Activated CD4-positive, CD25-positive, alpha-beta regulatory T cell (primary cell): ENCODE results near the gene HSF4.
"Not testable (repeated sequence)": the region's sequence is repeated elsewhere in the genome, so short reads cannot be mapped to it uniquely, and the experiment has no call there.

Experiments
- DNase-seq, 4 experiments: peaks; one replicate each; lab custom pipeline; 2025; lab: John Stamatoyannopoulos, UW

HSF4 gene, protein sequence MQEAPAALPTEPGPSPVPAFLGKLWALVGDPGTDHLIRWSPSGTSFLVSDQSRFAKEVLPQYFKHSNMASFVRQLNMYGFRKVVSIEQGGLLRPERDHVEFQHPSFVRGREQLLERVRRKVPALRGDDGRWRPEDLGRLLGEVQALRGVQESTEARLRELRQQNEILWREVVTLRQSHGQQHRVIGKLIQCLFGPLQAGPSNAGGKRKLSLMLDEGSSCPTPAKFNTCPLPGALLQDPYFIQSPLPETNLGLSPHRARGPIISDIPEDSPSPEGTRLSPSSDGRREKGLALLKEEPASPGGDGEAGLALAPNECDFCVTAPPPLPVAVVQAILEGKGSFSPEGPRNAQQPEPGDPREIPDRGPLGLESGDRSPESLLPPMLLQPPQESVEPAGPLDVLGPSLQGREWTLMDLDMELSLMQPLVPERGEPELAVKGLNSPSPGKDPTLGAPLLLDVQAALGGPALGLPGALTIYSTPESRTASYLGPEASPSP

DNA sequence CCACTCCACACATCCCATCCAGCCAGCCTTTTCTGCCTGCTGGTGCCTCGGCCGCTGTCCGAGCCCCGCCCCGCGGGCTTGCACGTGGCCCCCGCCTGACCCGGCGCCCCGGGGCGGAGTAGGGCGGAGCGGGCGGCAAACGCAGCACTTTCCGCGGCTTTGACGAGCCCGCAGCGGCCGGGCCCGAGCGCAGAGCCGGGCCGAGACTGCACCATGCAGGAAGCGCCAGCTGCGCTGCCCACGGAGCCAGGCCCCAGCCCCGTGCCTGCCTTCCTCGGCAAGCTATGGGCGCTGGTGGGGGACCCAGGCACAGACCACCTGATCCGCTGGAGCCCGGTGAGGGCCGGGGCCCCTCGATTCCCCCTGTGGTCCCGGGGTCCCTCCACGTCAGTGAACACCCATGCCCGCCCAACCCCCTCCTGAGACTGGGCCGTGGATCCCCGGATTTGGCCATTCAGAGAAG lies at the start of gene HSF4:
TSS of gene HSF4 (plus strand) at position 147 of the 463 bp plus-strand sequence. CDS start at position 214, 67 bp downstream.
- DNase-seq: no peak

DNA sequence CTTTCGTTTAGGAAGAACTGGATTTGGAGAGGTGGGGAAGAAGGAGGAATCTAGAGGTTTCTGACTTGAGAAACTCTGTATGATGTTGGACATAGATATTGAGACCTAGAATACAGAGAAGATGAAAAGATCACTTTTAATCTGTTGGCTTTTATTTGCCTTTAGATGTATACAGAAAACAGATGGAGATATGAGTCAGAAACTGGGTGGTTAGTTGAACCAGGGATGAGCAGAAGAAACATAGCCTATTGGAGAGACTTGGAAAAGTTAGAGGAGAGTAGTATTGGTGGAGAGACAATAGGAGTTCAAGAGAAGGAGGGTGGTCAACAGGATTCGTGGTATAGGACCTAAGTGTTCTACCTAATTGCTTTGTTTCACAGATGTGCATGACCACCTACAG lies 49.8 kb upstream of the HSF4 start:
- no peak for DNase-seq

DNA sequence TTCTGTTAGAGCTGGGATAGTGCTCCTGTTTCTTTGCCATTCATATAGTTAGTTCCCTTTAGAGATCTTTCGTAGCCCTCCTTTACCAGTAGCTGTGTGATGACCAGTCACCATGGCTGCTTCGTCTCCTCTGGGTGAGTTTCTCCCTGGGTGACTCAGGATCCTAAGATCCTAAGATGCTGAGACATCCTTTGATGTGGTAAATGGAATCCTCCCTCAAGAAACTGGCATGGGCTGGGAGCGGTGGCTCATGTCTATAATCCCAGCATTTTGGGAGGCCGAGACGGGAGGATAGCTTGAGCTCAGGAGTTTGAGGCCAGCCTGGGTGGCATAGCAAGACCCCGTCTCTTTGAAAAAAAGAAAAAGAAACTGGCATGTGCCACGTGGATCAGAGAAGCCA lies 48.9 kb upstream of the HSF4 start:
- no peak for DNase-seq

DNA sequence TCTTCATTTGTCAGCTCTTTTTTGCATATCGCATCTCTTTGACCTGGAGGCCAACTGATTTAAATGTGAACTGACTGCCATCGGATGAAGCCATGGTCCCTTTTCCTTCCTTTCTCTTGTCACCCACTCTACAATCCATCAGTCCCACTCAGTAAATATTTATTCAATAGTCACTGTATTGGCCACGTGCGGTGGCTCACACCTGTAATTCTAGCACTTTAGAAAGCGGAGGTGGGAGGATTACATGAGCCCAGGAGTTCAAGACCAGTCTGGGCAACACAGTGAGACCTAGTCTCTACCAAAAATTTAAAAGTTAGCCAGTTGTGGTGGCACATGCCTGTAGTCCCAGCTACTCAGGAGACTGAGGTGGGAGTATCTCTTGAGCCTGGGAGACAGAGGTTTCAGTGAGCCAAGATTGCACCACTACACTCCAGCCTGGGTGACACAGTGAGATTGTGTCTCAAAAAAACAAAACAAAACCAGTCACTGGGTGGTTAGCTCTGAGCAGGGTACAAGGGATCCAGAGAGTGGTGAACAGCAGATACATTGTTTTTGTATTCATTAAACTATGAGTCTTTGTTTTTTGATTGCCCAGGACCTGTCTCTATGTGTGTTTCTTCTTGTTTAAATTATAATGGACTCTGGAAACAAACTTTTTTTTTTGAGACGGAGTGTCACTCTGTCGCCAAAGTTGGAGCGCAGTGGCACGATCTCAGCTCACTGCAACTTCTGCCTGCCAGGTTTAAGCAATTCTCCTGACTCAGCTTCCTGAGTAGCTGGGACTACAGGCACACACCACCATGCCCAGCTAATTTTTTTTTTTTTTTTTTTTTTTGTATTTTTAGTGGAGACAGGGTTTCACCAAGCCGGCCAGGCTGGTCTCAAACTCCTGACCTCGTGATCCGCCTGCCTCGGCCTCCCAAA lies 47.9 kb upstream of the HSF4 start:
- no peak for DNase-seq

DNA sequence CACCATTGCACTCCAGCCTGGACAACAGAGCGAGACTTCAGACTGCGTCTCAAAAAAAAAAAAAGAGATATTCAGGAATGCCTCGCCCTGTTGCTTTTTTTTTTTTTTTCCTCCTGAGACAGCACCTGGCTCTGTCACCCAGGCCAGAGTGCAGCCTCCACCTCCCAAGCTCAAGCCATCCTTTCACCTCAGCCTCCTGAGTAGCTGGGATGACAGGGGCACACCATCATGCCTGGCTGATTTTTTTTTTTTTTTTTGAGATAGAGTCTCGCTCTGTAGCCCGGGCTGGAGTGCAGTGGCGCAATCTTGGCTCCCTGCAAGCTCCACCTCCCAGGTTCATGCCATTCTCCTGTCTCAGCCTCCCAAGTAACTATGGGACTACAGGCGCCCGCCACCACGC lies 46.8 kb upstream of the HSF4 start:
- no peak for DNase-seq

DNA sequence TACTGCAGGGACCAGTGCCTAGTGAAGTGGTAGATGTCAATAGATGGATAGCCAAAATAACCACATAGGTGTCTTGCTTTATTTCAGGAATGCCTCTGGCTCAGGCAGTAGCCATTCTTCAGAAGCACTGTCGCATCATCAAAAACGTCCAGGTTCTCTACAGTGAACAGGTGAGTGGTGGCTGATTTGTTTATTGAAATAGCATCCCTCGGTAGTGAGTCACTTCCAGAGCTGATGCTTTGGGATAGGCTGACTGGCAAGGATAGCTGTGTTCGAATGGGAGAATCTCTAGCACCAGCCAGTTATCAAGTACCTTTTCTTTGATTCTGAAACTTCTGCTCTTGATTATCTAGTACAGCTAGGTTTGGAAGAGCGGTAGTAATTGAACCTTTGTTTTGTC lies 44.5 kb upstream of the HSF4 start:
- DNase-seq: no peak

DNA sequence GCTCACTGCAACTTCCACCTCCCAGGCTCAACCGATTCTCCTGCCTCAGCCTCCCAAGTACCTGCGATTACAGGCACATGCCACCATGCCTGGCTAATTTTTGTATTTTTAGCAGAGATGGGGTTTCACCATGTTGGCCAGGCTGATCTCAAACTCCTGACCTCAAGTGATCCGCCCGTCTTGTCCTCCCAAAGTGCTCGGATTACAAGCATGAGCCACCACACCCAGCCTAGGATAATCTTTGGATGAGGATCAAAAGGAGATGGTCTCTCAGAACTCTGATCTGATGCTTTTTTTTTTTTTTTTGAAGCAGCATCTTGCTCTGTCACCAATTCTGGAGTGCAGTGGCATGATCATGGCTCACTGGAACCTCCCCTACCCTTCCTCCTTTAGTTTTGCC lies 41.7 kb upstream of the HSF4 start:
- not testable (repeated sequence) for DNase-seq

DNA sequence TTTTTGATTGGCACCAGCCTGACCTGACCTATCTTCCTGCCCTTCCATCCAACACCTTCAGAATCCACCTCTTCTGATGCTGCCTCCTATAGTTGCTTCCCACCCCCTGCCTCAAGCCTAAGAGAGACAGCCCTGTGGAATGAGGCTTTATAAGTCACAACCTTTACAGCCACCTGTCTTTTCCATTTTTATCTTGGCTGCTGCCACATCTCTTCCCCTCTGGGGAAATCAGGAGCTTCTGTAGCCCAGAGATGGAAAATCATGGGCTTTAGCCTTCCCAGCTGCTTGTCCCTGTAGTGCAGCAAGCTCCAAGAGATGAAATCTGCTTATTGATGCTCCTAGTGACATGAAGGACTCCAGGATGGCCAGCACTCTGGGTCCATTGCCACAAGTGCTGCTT lies 36.1 kb upstream of the HSF4 start:
- DNase-seq: no peak

DNA sequence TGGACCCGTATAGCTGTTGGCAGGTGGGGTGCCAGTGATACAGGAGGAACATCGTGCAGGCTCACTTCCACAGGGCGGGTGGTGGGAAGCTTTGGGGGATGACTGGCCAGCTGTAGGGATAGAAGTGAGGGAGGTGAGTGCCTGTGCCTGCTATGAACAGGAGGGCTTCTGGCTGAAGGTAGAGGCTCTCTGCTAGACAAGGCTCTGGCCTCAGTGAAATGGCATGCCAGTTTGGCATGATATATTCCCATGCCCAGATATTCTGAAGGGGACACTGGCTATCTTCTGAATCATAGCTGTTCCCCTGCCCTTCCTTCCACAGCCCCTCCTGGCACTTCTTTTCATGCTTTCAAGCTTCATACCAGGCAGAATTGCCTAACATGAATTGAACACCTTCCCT lies 35.7 kb upstream of the HSF4 start:
- no peak for DNase-seq

DNA sequence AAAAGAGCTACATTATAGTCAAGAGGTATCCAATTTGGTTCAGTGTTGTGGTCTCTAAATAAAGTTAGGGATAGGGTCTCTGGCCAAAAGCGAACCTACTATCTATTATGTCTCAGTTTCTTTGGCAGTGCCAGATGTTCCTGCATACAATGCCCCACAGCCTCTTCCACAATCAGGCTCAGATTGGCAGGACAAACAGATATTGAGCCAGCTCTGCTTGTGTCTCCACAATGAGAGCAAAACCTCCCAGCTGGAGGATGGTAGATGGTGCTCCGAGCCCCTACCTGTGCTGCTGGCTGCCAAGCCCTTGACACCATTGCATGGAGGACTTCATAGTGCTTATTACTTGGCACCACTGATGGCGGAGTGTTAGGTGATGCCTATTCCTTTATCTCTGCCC lies 35.1 kb upstream of the HSF4 start:
- no peak for DNase-seq

DNA sequence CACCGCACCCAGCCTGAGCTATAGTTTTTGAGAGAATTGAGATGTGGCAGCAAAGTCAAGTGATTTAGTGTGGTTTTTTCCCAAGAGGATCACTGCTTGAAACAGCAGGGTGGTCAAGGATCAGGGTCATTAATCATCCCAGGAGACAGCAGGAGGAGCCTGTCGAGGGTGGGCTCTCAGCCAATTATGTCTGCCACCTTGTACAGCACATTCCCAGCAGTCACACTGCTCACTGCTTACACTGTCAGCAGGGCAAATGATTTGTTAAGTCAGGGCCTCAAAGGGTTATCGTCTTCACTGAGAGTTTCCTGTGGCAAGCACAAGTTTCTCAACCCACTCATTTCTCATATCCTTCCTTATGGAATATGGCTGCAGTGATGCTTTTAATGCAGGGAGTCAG lies 26.9 kb upstream of the HSF4 start:
- DNase-seq: no peak

DNA sequence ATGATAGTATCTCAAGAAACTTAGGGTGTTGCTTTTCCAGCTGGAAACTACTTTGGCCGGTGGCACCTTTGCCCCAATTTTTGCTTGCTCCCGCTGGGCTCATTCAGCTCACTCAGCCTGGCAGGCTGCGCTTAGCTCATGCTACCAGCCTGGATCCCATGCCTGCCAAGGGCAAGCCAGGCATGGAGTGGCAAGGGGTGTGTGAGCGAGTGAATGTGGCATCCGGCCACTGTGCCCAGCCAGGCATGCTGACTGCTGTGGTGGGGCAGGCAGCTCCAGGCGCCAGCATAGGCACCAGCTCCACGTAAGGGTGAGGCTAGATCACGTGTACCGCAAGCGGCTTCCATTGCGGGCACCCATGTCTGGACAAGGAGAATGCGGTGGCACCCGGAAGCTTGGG lies 23.2 kb upstream of the HSF4 start:
- DNase-seq: no peak

DNA sequence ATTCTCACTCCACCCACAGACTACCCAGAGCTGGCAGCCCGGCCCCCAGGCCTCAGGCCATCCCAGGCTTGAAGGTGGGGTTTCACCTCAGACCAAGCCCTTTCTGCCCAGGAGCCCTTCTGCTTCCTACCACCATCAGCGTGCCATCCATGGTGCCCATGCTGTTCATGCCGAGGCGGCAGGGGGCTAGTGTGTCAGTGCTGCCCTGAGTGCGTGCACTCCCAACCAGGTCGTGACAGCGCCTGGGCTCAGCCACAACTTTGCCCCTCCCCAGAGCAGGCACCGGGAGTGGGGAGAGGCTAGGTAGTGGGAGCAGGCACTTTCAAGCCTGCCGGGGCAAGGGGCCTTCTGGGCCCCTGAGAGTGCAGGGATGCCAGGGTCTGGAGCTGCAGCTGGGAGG lies 22.2 kb upstream of the HSF4 start:
- no peak for DNase-seq

DNA sequence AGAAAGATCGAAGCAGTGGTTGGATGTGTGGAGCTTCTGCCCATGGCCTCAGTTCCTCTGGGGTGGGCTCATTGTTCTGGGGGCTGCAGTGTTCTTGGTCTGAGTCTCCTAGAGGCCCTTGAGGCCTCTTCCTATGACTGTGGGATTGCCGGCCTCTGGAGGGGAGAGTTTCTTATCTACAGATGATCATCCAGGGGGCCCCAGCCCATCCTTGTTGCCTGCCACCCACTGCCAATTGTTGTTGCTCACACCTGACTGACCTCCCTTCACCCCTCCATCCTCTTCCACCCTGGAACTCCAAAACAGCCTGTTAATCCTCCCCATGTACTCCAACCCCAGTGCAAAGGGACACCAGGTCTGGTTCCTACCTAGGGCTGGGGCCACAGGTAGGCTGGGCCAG lies 19.6 kb upstream of the HSF4 start:
- no peak for DNase-seq

DNA sequence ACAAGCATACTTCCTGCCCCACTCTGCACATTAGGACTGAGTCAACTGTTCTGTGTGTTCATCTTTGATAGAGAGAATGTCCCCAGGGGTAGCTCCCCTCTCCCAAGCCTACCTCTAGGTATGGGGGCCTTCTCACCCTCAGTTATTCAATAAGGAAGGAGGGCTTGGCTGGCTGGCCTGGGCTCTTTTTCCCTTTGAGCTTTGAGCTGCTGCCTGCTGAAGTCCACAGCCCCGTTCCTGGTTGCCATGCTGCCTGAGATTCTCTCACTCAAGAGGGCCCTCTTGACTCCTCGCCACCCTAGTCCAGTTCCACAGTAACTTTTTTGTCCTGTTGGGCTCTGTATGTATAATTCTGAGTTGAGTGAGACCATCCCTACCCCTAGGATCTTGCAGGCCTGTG lies 18.8 kb upstream of the HSF4 start:
- no peak for DNase-seq

DNA sequence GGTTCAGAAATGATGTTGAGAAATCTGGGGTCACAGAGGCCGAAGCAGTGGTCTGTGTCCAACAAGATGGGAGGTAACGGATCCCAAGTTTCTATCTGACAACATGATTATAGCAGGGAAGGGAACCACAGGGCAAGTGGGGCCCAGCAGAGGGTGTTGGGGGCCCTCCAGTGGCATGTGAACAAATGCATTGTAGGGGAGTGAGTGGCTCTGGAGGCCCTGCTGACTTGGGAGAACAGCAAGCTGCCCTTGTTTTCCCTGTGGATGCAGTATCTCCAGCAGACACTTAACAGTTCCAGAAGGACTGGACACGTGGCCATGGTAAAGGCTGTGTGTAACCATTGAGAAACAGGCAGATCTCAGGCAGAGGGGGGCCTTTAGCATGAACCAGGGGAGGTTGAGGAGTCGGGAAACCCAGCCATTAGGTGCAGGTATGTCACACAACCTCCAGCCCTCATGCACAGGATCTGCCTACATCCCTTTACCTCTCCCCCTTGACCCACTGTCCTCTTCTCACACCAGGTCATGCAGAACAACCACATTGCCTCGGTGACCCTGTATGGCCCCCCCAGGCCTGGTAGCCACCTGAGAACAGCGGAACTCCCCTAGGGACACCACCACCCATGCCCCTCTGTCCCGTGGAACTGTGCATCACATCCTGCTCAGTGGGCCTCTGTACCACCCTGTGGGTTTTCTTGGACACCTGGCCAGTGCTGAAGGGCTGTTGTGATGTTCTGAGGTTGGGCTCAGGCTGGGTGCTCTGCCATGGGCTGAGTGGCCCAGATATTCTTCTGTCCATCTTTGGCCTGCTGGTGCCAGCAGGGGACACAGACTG lies 17.8 kb upstream of the HSF4 start:
- DNase-seq: no peak

DNA sequence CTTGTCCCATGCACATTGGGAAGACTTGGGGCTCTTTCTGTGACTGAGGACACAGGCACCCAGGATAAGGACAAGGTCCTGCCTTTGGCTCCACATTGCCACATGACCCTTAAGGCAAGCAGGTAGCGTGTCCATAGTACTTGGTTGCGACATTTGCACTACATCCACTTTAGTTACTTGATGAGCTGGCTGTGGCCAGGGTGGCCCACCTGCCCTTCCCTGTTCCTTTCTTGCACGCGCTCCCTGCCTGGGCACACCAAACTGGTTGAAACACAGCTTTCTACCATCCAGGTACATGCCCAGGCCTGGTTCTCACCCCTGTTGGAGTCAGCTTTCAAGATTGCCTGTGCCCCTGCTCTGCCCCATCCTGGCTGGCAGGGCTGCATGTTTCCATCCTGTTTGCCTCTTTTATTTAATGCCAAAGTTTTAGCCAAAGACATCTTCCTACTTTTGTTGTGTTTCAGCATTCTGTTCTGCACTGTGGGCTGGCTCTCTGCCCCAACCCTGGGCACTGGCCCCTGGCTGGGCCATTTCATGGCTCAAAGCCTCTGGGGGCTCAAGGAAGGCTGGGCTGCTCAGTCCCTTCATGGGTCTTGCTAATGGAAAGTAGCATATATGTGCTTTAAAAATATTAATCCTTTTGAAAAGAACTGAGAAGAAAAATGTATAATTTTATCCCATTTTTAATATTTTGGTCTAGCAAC lies 17.0 kb upstream of the HSF4 start:
- DNase-seq: no peak

DNA sequence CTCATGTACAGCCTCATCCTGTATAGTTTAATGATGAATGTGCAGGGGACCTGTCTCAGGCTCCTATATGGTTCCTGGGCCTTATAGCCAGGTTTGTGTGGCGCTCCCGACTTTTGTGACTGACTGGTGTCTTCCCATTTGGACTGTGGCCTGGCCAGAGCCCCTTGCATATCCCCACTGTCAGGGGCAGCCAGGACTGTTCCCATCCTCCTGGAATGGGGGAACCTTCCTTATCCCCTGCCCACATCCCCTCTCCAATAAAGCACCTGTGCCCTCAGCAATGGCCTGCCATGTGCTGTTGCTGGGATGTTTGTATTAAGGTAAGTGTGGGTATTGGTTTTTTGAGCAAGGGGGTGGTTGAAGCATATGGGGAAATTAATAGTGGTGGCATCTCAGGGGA lies 16.3 kb upstream of the HSF4 start:
- no peak for DNase-seq

DNA sequence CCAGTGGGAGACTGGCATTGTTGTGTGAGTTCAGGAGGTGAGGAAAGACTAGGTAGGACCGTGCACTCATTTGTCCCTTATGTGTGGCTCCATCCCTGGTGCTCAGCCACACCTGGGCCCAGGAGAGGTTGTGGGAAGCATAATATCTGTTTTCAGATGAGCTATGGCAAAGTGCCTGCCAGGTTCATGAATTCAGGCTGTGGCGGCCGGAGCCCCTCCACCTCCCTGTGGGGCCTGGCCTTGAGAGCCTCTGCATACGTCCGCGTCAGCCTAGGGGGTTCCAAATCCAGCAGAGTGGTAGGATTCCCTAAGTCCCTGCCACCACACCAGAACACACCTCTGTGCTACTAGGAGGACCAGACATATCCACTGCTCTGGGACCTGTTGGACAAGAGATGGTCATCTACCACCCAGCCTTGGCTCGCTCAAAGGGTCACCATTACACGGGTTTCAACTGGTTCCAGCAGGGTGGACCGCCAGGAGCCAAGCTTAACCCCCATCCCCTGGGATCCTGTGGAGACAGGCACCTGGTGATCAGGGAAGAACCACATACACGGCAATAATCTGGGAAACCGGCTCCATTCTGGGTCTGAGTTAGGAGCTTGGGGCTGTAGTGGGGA lies 15.8 kb upstream of the HSF4 start:
- DNase-seq: no peak

DNA sequence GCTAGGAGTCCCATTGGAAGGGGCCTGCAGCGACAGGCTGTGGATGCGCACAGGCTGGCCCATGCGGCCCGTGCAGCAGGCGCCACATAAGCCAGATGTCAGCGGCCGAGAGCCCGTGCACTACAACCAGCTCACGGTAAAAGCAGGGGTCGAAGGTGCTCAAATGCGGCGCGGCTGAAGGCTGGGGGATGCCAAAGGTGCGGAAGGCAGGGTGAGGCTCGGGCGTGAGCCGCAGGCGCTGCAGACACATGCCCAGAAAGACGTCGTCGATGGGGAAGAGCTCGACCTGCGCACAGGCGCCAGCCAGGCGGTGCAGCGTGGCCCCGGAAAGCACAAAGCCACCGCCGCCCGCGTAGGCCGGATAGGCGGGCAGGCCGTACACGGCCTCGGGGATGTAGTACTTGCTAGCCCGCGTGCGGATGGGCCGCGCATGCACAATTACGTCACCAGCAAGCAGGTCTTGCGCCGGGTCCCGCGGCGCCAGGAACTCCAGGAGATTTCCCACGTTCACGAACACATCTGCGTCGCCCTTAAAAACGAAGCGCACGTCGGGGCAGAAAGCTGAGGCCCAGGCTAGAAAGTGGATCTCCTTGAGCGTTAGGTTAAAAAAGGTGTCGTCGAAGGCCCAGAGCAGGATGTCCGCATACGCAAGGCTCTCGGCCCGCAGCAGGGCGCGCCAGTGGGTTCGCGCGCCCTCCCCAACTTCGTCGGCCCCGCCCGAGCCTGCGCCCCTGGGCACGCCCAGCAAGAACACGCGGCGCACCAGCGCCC lies 15.1 kb upstream of the HSF4 start:
- no peak for DNase-seq
